ENCODE measurements around the gene CADPS. TPM values are rescaled to one million over a fixed set of nuclear protein-coding genes. Genes with fewer than 3 reads are reported as not detected.

The CADPS gene
- not detected in 5 replicates for total RNA-seq (2022; extraction: Qiagen RNA extraction; ENCODE audit: low read depth)

GRCh38 chr3:62874711-62875557, at the start of gene CADPS:
Gene CADPS, minus strand, starts transcription at chr3:62875416. Its CDS starts 387 bp downstream, at chr3:62875029.

GRCh38 chr3:62373215-62373614, 502.0 kb downstream of the CADPS start, which contains the start of gene FEZF2:
Gene FEZF2, minus strand, starts transcription at chr3:62373550. Its CDS starts 682 bp downstream, at chr3:62372868.

Data from A549 treated with RU486 at 1 μM for 4 hours (cell line).